HG02885 (cell line): ENCODE measurements around the gene C3AR1.
"Not testable (repeated sequence)": the region's sequence is repeated elsewhere in the genome, so short reads cannot be mapped to it uniquely, and the experiment has no call there.

Experiments
- ATAC-seq: cut with Tn5 transposase; IDR thresholded peaks from one replicate; pipeline ENCODE4 v1.9.1; 2021; ENCODE audit warnings: mild to moderate bottlenecking; ENCODE audit not compliant: unreplicated experiment, poor library complexity

The C3AR1 gene

GRCh38 chr12:8065991-8066594 is at the start of gene C3AR1:
Gene C3AR1, minus strand, starts transcription at chr12:8066359. Its CDS starts 6,174 bp downstream, at chr12:8060185.
- peak; percentile 71 for ATAC-seq

- not testable (repeated sequence) for ATAC-seq
Measured at GRCh38 chr12:8113117-8113516, 47.0 kb upstream of the C3AR1 start.

GRCh38 chr12:8108808-8109398 is 42.7 kb upstream of the C3AR1 start:
- ATAC-seq = no peak

- ATAC-seq = no peak
Measured at GRCh38 chr12:8099235-8099634, 33.1 kb upstream of the C3AR1 start.

- no peak for ATAC-seq
Measured at GRCh38 chr12:8096281-8096915, 30.2 kb upstream of the C3AR1 start.

GRCh38 chr12:8093291-8093690 is 27.1 kb upstream of the C3AR1 start:
- no peak for ATAC-seq

- ATAC-seq = no peak
Measured at GRCh38 chr12:8089716-8090115, 23.6 kb upstream of the C3AR1 start.

- not testable (repeated sequence) for ATAC-seq
Measured at GRCh38 chr12:8089277-8089676, 23.1 kb upstream of the C3AR1 start.

GRCh38 chr12:8088574-8088973 is 22.4 kb upstream of the C3AR1 start:
- peak; percentile 74 for ATAC-seq

- ATAC-seq = no peak
Measured at GRCh38 chr12:8087666-8088065, 21.5 kb upstream of the C3AR1 start.

- not testable (repeated sequence) for ATAC-seq
Measured at GRCh38 chr12:8084351-8084750, 18.2 kb upstream of the C3AR1 start.

GRCh38 chr12:8082808-8083100 is 16.6 kb upstream of the C3AR1 start:
- ATAC-seq = no peak

GRCh38 chr12:8081251-8081920 is 15.2 kb upstream of the C3AR1 start:
- ATAC-seq = no peak

GRCh38 chr12:8080120-8080519 is 14.0 kb upstream of the C3AR1 start:
- no peak for ATAC-seq

GRCh38 chr12:8078916-8079315 is 12.8 kb upstream of the C3AR1 start:
- ATAC-seq = no peak

GRCh38 chr12:8078398-8078797 is 12.2 kb upstream of the C3AR1 start:
- no peak for ATAC-seq

- no peak for ATAC-seq
Measured at GRCh38 chr12:8077207-8077606, 11.0 kb upstream of the C3AR1 start.

- no peak for ATAC-seq
Measured at GRCh38 chr12:8076366-8076765, 10.2 kb upstream of the C3AR1 start.

- no peak for ATAC-seq
Measured at GRCh38 chr12:8075935-8076334, 9.8 kb upstream of the C3AR1 start.

GRCh38 chr12:8071820-8072219 is 5.7 kb upstream of the C3AR1 start:
- ATAC-seq = not testable (repeated sequence)

GRCh38 chr12:8069582-8069981 is 3.4 kb upstream of the C3AR1 start:
- no peak for ATAC-seq
